Measurements from ENCODE around the gene TCF12. TPM values are rescaled to one million over a fixed set of nuclear protein-coding genes. Genes with fewer than 3 reads are reported as not detected.

Gene TCF12
- total RNA-seq, 4 donors from 2014 or later: 105 to 446 (median 180) TPM

DNA sequence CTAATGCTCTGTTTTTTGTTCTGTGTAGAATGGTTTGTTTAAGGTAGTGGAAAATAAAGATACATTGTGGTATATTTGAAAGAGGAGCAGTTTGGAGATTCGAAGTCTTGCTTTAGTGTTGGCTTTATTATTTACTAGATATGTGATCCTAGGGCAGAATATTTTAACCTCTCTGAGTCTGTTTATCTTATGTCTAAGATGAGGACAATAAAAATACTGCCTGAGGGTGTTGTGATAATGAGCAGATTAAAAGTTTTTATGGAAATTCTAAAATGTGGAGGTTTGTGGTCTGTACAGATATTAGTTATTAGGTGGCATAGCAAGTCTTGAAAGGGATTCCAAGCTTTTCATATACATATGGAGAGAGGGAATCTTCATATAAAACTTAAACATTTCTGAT lies 15.0 kb downstream of the TCF12 start:
- no peaks in the 10 kb centered on the region for H3K9me3 ChIP-seq
- no peak overlapping the region for H3K4me3 ChIP-seq
- TF ChIP-seq, protein P1, sequence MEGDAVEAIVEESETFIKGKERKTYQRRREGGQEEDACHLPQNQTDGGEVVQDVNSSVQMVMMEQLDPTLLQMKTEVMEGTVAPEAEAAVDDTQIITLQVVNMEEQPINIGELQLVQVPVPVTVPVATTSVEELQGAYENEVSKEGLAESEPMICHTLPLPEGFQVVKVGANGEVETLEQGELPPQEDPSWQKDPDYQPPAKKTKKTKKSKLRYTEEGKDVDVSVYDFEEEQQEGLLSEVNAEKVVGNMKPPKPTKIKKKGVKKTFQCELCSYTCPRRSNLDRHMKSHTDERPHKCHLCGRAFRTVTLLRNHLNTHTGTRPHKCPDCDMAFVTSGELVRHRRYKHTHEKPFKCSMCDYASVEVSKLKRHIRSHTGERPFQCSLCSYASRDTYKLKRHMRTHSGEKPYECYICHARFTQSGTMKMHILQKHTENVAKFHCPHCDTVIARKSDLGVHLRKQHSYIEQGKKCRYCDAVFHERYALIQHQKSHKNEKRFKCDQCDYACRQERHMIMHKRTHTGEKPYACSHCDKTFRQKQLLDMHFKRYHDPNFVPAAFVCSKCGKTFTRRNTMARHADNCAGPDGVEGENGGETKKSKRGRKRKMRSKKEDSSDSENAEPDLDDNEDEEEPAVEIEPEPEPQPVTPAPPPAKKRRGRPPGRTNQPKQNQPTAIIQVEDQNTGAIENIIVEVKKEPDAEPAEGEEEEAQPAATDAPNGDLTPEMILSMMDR (IDR thresholded peaks at IDR 0.05): no peak
- TF ChIP-seq POLR2A (IDR thresholded peaks at IDR 0.05) (no peak), EP300 (IDR thresholded peaks at IDR 0.05; ENCODE audit: low read depth) (no peak), POLR2AphosphoS5 (IDR thresholded peaks at IDR 0.05) (no peak)
- H3K36me3 ChIP-seq: no peaks in the 10 kb centered on the region
- H3K27ac ChIP-seq: no peak overlapping the region
- intact Hi-C loops (cut with DNase I; ENCODE audit: low total_unique reads) (no loop called here), in situ Hi-C loops (cut with MboI; ENCODE audit: low pct_ligation_motif_present in 1 of 4, low pct_unique_long_range_greater_than_20kb in 1 of 4, low sequenced_read_pairs in 3 of 4) (no loop called here)
- WGBS, 2 donors (ENCODE audit: low coverage in 1 of 2): 26 to 33% methylated on average over 1 of the region's 1 CpG
- no peak for DNase-seq
- no peaks in the 10 kb centered on the region for H3K27me3 ChIP-seq
- peaks cover 21 to 56% (median 49%) of the 10 kb centered on the region in 4 donors for H3K4me1 ChIP-seq

DNA sequence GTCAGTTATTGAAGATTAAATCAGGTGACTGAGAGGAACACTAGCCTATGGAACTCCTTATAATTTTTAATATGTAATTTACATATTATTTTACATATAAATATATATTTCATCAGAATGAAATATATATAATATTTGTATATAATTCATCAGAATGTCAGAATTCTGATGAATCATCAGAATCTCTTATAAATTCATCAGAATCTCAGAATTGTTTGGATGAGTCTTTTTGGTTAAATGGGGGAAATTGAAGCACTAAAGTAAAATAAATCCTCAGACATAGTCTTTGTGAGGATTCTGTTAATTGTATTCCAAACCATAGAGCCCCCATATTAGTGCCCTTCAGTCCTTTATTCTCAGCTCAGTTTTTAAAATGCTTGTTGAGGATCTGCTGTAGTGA lies 15.4 kb downstream of the TCF12 start:
- TF ChIP-seq POLR2AphosphoS5 (IDR thresholded peaks at IDR 0.05) (no peak), POLR2A (IDR thresholded peaks at IDR 0.05) (no peak), EP300 (IDR thresholded peaks at IDR 0.05; ENCODE audit: low read depth) (no peak)
- TF ChIP-seq, protein P1 (IDR thresholded peaks at IDR 0.05): no peak
- H3K36me3 ChIP-seq: no peaks in the 10 kb centered on the region
- H3K4me3 ChIP-seq: no peak overlapping the region
- H3K27ac ChIP-seq: no peak overlapping the region
- H3K9me3 ChIP-seq: no peaks in the 10 kb centered on the region
- H3K4me1 ChIP-seq: peaks cover 21 to 52% (median 47%) of the 10 kb centered on the region in 4 donors
- no peaks in the 10 kb centered on the region for H3K27me3 ChIP-seq
- in situ Hi-C loops (cut with MboI; ENCODE audit: low pct_ligation_motif_present in 1 of 4, low pct_unique_long_range_greater_than_20kb in 1 of 4, low sequenced_read_pairs in 3 of 4): no loop called here
- intact Hi-C loops (cut with DNase I; ENCODE audit: low total_unique reads): no loop called here
- DNase-seq: no peak

DNA sequence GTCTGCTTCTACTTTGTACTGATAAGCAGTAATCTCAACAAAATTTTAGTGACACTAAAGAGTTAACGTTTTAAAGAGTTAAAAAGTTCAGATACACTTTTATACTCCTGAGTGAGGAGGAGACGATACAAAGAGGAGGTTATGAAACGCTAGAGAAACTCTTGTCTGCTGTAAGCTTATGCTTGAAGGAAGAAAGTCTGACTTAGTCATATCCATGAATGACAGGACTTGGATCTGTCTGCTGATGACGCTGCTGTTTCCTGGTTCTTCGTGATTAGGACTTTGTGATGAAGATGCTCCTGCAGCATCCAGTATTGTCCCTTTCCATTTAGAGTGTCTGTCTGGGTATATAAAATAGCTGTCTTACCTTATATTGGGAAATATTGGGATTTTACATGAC lies 15.8 kb downstream of the TCF12 start:
- intact Hi-C loops (cut with DNase I; ENCODE audit: low total_unique reads): no loop called here
- no peak for DNase-seq
- 46 to 59% methylated on average over 5 of the region's 5 CpGs for WGBS, 2 donors (ENCODE audit: low coverage in 1 of 2)
- in situ Hi-C loops (cut with MboI; ENCODE audit: low pct_ligation_motif_present in 1 of 4, low pct_unique_long_range_greater_than_20kb in 1 of 4, low sequenced_read_pairs in 3 of 4): no loop called here
- Histone ChIP-seq H3K36me3 (no peaks in the 10 kb centered on the region), H3K27ac (no peak overlapping the region), H3K4me1 (peaks cover 20 to 47% (median 43%) of the 10 kb centered on the region in 4 donors), H3K27me3 (no peaks in the 10 kb centered on the region), H3K9me3 (no peaks in the 10 kb centered on the region), H3K4me3 (no peak overlapping the region)
- TF ChIP-seq EP300 (IDR thresholded peaks at IDR 0.05; ENCODE audit: low read depth) (no peak), POLR2AphosphoS5 (IDR thresholded peaks at IDR 0.05) (no peak)

DNA sequence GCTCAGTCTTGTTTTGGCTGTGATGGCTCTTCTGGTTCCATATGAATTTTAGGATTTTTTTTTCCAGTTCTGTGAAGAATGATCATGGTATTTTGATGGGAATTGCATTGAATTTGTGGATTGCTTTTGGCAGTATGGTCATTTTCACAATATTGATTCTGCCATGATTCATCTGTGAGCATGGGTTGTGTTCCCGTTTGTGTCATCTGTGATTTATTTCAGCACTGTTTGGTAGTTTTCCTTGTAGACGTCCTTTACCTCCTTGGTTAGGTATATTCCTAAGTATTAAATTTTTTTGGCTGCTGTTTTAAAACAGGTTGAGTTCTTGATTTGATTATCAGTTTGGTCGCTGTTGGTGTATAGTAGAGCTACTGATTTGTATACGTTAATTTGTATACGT lies 18.5 kb downstream of the TCF12 start:
- in situ Hi-C loops (cut with MboI; ENCODE audit: low pct_ligation_motif_present in 1 of 4, low pct_unique_long_range_greater_than_20kb in 1 of 4, low sequenced_read_pairs in 3 of 4): no loop called here
- intact Hi-C loops (cut with DNase I; ENCODE audit: low total_unique reads): no loop called here
- Histone ChIP-seq H3K36me3 (no peaks in the 10 kb centered on the region), H3K27ac (no peak overlapping the region), H3K9me3 (no peaks in the 10 kb centered on the region), H3K4me1 (peaks cover 7 to 44% (median 24%) of the 10 kb centered on the region in 4 donors), H3K27me3 (no peaks in the 10 kb centered on the region), H3K4me3 (no peak overlapping the region)
- no peak for DNase-seq
- TF ChIP-seq, protein P1 (IDR thresholded peaks at IDR 0.05): no peak
- 91 to 93% methylated on average over 4 to 5 of the region's 5 CpGs for WGBS, 2 donors (ENCODE audit: low coverage in 1 of 2)

DNA sequence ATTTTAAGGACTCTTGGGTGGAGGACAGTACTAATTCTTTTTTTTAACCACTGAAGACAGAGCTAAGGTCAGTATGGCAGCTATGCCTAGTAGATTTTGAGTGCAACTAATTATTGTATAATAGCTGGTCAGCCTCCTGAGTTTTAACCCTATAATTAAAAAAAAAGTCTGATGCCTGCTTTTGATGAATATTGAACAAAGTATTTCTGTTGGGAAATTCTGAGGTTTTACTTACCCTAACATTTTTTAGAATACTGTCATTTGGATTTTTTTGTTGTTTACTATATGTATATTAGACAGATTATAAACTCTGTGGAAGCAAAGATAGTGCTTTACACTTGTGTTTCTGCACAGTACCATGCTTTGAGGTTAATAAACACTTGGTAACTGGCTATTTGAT lies 20.8 kb downstream of the TCF12 start:
- intact Hi-C loops (cut with DNase I; ENCODE audit: low total_unique reads) (no loop called here), in situ Hi-C loops (cut with MboI; ENCODE audit: low pct_ligation_motif_present in 1 of 4, low pct_unique_long_range_greater_than_20kb in 1 of 4, low sequenced_read_pairs in 3 of 4) (no loop called here)
- Histone ChIP-seq H3K27ac (no peak overlapping the region), H3K4me3 (no peak overlapping the region), H3K4me1 (peaks cover 0 to 46% (median 15%) of the 10 kb centered on the region in 4 donors), H3K27me3 (no peaks in the 10 kb centered on the region), H3K9me3 (no peaks in the 10 kb centered on the region), H3K36me3 (no peaks in the 10 kb centered on the region)
- DNase-seq: no peak
- TF ChIP-seq, protein P1 (IDR thresholded peaks at IDR 0.05): no peak
- no peak for TF ChIP-seq POLR2AphosphoS5 (IDR thresholded peaks at IDR 0.05)
- TF ChIP-seq POLR2A (IDR thresholded peaks at IDR 0.05): no peak

Measured in transverse colon (tissue), 4 donors.